Left kidney (tissue), 2 donors: ENCODE results near the gene UNC5C. TPM values are rescaled to one million over a fixed set of nuclear protein-coding genes. Genes with fewer than 3 reads are reported as not detected.

Experiments used
- DNase-seq: peaks from one replicate; pipeline ENCODE4 v3.0.0-alpha.2; 2013
- polyA plus RNA-seq: library from polyadenylated mRNA; unstranded; fragments of 120-200 nt; gene quantifications from one replicate; pipeline ENCODE4 v1.2.1, GENCODE V29; 2013; ENCODE audit not compliant: insufficient read length

The UNC5C gene
- polyA plus RNA-seq, 1 donor, result 44.7 TPM

DNA sequence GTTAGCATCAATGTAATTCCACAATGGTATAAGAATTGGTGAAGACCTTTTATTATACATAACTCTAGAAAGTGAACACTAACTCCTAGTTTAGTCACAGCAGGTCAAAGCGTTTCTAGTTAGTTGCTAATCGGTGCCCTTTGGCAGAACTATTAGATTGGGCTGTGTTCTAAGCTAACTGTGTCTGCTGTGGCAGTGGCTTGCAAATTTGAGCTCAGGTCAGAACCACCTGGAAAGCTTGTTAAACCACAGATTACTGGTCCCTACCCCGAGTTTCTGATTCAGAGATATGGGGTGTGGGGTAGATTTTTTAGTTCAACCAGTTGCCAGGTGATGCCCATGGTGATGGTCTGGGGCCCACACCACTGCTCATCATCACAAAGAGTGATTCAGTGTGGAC is 332.1 kb downstream of the UNC5C start:
- DNase-seq, result no peak

DNA sequence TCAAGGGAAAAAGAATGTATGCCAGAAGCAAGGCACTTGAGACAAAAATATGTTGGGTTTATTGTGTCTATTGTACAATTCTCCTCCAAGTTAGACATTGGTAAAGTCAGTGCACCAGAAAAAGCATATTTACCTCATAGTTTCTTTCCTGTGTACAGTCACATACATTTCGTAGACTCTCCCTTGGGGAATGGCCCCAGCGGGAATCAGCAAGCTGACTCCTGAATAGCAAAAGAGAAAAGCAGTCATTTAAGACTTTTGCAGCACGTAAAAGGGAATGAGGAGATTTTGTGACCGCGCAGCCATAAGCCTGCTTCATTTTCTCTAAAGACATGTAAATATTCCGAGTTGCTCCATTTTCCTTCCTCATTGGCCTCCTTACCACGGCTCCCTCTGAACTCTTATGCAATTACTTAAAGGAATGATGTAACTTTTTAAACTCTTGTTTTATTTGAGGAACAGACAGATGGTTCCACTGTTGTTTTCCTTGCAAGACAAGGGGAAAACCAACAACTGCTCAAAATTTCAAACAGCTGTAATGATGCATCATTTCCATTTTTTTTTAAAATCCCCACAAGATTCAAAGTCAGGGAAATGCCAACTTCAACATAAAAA is 332.7 kb downstream of the UNC5C start:
- DNase-seq, result no peak

DNA sequence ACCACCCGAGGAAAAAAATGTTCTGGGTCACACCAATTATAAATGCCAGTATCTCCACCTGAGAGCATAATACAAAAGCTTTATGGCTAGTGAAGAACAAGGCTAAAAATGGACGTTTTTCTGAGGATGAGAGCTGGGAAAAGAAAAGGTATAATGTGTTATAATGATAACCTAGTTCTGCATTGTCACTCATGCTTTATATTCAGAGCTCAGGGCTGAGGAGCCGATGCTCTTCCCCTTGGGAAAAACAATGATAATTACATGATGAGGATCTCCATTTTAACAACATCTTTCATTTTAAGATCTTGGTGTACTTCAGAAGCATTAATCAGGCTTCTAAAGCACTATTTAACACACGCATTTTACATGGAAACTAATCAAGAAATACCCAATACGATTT is 333.7 kb downstream of the UNC5C start:
- no peak for DNase-seq

DNA sequence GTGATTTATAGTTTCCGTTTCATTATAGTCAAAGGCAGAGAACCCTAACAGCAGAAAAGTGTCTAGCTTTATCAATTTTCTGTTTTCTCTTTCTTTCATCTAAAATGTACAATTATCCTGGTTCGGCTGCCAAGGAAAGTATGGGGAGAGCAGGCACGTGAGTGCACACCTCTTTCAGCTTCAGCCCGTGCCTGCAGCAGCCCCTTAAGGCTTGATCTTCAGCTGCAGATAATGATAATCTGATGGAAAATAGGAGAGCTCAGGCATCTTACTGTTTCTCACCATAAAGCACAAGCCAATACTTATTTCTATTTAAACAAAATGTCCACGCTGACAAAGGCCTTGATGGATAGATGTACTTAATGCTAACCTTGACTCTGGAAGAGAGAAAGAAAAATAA is 334.4 kb downstream of the UNC5C start:
- DNase-seq, result no peak

DNA sequence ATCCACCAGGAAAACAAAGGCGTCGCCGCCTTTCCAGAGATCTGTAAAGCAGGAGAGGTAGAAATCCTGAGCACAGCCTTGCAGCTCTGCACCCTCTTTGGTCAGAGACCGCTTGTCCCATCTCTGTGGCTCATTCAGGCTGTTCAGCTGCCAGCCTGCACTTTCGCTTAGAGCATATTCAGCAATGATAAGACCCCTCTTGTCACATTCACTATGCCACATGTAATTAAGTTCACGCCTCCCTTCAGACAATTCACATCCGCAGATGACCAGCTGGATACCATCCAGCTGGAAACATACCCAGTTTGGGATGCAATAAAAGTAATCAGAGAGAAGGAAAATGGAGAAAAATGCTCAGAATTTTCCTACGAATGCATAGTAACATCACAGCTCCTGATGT is 335.4 kb downstream of the UNC5C start:
- DNase-seq, result no peak

DNA sequence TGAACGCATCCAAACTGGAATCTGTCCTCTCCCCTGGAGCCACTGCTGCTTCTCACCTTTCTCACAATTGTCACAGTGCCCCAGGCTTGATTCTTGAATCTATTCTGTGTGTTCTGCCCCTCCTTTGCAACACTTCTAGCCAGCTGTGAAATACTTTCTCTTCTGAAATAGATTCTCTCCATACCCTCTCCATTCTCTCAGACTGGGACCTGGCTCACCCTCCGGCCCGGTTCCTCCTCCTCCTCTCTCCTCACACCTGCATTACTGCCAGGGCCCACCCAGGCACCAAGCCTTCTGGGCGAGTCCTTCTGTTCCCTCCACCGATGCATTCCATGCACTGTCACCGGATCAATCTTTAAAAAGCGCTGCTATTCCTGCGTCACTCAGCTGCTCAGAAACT is 336.1 kb downstream of the UNC5C start:
- no peak for DNase-seq

- DNase-seq, result no peak
Observed at GRCh38 chr4:95209927-95210326, 338.8 kb downstream of the UNC5C start.

DNA sequence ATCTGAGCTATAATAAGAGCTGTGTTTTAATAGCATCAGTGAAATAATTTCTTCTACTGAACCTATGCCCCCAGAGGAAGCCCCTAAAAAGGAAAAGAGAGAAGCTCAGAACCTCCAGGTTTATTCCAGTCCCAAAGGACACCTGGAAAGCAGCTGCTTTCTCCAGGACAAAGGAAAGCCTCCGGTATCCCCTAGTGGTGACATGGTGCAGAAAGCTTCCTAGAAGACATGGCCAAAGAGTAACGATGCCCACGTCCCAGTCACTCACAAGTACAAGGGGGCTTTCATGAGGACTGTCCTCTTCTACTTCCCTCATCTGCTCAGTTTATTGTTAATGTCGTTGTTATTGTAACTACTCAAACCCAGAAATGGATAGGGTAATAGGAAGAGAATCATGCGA is 343.9 kb downstream of the UNC5C start:
- no peak for DNase-seq

- DNase-seq, result no peak
Observed at GRCh38 chr4:95204267-95204844, 344.4 kb downstream of the UNC5C start.

- no peak for DNase-seq
Observed at GRCh38 chr4:95198961-95199360, 349.8 kb downstream of the UNC5C start.

- no peak for DNase-seq
Observed at GRCh38 chr4:95197353-95197752, 351.4 kb downstream of the UNC5C start.

- no peak for DNase-seq
Observed at GRCh38 chr4:95193391-95194224, 355.2 kb downstream of the UNC5C start.

GRCh38 chr4:95191537-95191936 is 357.2 kb downstream of the UNC5C start:
- DNase-seq, result no peak

GRCh38 chr4:95190751-95191436 is 357.9 kb downstream of the UNC5C start:
- DNase-seq, result peak; percentile 18

- no peak for DNase-seq
Observed at GRCh38 chr4:95188701-95189370, 359.9 kb downstream of the UNC5C start.

GRCh38 chr4:95186666-95187065 is 362.1 kb downstream of the UNC5C start:
- no peak for DNase-seq

- DNase-seq, result no peak
Observed at GRCh38 chr4:95183656-95184408, 364.9 kb downstream of the UNC5C start.

DNA sequence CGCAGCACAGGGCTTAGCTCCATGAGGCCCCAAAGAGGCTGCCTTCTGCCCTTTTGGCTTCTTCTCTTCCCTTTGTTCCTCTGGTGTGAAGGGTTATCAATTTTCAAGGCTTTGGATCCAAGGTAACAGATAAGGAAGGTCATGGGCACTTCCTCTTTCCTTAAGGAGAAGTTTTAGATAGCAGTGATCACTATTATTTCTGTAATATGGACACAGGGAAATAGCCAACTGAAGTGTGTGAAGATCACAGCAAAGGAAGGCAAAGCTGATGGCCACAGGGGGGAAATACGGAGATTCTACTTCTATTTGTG is 366.8 kb downstream of the UNC5C start:
- no peak for DNase-seq

DNA sequence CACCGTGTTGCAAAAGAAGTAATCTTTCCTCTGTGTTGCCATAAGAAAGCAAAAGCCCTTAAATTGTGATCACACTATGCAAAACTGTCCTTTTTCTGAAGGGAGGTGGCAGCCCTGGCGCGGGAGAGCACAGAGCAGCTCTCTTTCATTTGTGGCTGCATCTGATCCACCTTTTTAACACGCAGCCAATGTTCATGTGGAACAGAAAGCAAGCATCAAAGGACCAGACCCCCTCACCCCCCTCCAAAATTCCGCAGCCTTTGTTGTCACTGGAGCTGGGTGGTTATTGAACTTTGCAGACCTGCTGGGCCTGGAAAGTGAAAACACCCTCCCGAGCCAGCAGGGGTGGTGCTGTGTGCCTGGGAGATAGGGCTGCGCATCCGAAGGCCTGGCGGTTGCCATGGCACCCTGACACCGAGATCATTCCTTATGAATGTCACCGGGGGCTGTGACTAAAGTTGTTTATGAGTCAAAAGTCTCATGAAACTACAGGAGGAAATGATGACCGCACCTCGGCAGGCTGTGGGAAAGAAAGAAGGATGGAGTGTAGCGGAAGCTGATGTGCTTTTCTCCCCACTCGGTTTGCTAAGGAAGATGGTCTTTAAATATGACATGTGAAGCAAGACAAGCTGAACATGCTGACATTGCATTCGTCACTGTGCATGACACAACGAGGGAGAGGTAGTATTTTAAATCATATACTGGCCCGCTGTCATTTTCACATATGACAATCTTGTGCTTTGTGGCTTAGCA is 367.4 kb downstream of the UNC5C start:
- no peak for DNase-seq

DNA sequence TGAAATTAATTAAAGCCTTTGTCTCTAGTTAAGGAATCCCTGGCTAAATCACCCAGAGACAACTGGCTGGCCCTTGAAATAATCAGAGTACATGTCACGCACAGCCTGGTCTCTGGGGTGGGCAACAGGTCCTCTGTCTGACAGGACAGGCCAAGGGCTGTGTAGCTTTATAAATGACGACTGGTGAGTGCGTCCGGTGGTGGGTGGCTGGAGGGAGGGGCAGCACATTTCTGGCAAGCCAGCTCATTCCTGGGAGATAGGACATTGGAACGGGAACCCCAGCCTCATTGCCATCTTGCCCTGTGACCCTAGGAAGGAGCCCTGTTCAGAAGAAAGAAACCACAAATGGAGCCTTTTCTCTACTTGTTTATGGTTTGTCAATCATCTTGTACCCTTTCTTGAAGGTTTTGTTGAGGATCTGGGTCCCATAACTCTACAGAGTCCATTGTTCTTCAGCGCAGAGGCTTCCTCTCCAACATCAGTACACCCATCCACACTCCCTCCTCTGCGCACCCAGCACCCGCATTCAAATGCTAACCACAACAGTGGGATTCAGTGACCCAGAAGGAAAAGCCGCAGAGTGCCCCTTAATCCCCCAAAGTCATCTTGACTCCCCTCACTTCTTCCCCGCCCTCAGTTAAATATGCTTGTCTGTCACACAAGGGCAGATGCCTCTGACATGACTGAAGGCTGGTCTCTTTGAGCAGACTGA is 368.1 kb downstream of the UNC5C start:
- DNase-seq, result no peak
